MM.1S (cell line): ENCODE data around the gene CPNE1.

ENCODE experiments used
- DNase-seq: peaks from one replicate; pipeline ENCODE4 v3.0.0-alpha.2; 2015
- H2AFZ ChIP-seq: fragments of 300-600 bp; sonication (generic); 2 replicates; pipeline ENCODE4 v1.6.0; 2016; ENCODE audit warnings: antibody characterized with exemption, low read length
- H3F3A ChIP-seq: fragments of 300-600 bp; sonication (generic); 2 replicates; pipeline ENCODE4 v1.6.1; 2016; ENCODE audit warnings: mild to moderate bottlenecking, antibody characterized with exemption, low read length, moderate library complexity, mixed read lengths; ENCODE audit not compliant: insufficient read depth
- H3K27ac ChIP-seq: fragments of 300-600 bp; sonication (generic); 2 replicates; pipeline ENCODE4 v1.5.1; 2016; ENCODE audit warnings: mild to moderate bottlenecking, low read length
- H3K27me3 ChIP-seq: fragments of 300-600 bp; sonication (generic); replicated peaks from 2 replicates; pipeline ENCODE4 v1.6.0; 2016; ENCODE audit warnings: low read length; ENCODE audit not compliant: insufficient read depth
- H3K36me3 ChIP-seq: fragments of 300-600 bp; sonication (generic); replicated peaks from 2 replicates; pipeline ENCODE4 v1.6.1; 2016; ENCODE audit warnings: mild to moderate bottlenecking, low read length, mixed read lengths; ENCODE audit not compliant: insufficient read depth
- H3K4me1 ChIP-seq: fragments of 300-600 bp; sonication (generic); 2 replicates; pipeline ENCODE4 v1.6.1; 2016; ENCODE audit warnings: low read length, mixed read lengths
- H3K4me2 ChIP-seq: fragments of 300-600 bp; sonication (generic); 2 replicates; pipeline ENCODE4 v1.6.0; 2016; ENCODE audit warnings: low read depth, low read length
- H3K4me3 ChIP-seq: fragments of 300-600 bp; sonication (generic); 2 replicates; pipeline ENCODE4 v1.5.1; 2016; ENCODE audit warnings: low read length, mixed read lengths
- H3K79me2 ChIP-seq: fragments of 300-600 bp; sonication (generic); 2 replicates; pipeline ENCODE4 v1.6.1; 2016; ENCODE audit warnings: mixed run types, low read length, mixed read lengths
- H3K9ac ChIP-seq: fragments of 300-600 bp; sonication (generic); 2 replicates; pipeline ENCODE4 v1.6.1; 2016; ENCODE audit warnings: low read length, mixed read lengths
- H3K9me2 ChIP-seq: fragments of 300-600 bp; sonication (generic); replicated peaks from 2 replicates; pipeline ENCODE4 v1.6.1; 2016; ENCODE audit warnings: mild to moderate bottlenecking, low read length, mixed read lengths; ENCODE audit not compliant: insufficient read depth
- H3K9me3 ChIP-seq: fragments of 300-600 bp; sonication (generic); replicated peaks from 2 replicates; pipeline ENCODE4 v1.6.1; 2016; ENCODE audit warnings: mild to moderate bottlenecking, low read length, mixed read lengths; ENCODE audit not compliant: insufficient read depth
- H4K20me1 ChIP-seq: fragments of 300-600 bp; sonication (generic); 2 replicates; pipeline ENCODE4 v1.6.1; 2016; ENCODE audit warnings: mild to moderate bottlenecking, low read length, moderate library complexity, mixed read lengths; ENCODE audit not compliant: insufficient read depth
- EZH2 ChIP-seq: fragments of 300-600 bp; sonication (generic); optimal IDR thresholded peaks from 2 replicates; pipeline ENCODE3; 2017; ENCODE audit warnings: low read depth, mild to moderate bottlenecking, antibody characterized with exemption, low read length, mixed read lengths
- EZH2phosphoT487 ChIP-seq: fragments of 300-600 bp; sonication (generic); IDR thresholded peaks from 2 replicates; pipeline ENCODE4 v1.6.1; 2018; ENCODE audit warnings: antibody characterized with exemption, low read length
- TF ChIP-seq, protein P1 (sequence below): fragments of 300-600 bp; sonication (generic); IDR thresholded peaks from 2 replicates; pipeline ENCODE4 v1.5.1; 2016; ENCODE audit warnings: antibody characterized with exemption, low read length, mixed read lengths

The CPNE1 gene

DNA sequence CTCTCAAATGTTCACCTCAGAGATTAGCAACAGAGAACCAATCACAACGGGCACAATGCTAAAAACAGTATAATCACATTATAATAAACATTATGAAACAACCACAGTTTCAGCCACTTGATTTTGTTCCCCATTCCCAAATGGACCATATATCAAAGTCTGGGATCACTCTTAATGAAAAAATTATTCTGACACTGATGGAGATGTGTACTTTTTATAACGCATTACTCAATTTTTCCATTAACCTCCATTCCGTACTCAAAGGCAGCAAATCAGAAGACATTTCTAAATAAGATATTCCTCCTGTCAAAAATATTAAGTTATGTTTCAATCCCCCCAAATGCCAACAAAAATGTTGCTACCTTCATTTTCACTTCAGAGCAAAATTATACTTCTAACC, 2.8 kb downstream of the CPNE1 start:
- Histone ChIP-seq H3K27me3 (no peaks in the 10 kb centered on the region), H3K4me3 (peak overlapping the region; percentile 92; the same call in 1 of the 2 replicates), H2AFZ (no peak overlapping the region), H3K9ac (peak overlapping the region; percentile 1; the same call in 1 of the 2 replicates), H3K79me2 (peaks cover 78% of the 10 kb centered on the region), H3K36me3 (0 out of 2 replicates have a peak, but pooled peaks cover 4% of the 10 kb centered on the region), H3F3A (peaks cover 27% of the 10 kb centered on the region), H3K9me2 (no peaks in the 10 kb centered on the region), H3K27ac (peak overlapping the region; percentile 1; the same call in 1 of the 2 replicates), H3K4me1 (peaks cover 31% of the 10 kb centered on the region), H3K4me2 (peak overlapping the region; percentile 82), H3K9me3 (no peaks in the 10 kb centered on the region), H4K20me1 (peaks cover 63% of the 10 kb centered on the region)
- no peak for DNase-seq
- no peak for TF ChIP-seq EZH2
- TF ChIP-seq, protein P1, sequence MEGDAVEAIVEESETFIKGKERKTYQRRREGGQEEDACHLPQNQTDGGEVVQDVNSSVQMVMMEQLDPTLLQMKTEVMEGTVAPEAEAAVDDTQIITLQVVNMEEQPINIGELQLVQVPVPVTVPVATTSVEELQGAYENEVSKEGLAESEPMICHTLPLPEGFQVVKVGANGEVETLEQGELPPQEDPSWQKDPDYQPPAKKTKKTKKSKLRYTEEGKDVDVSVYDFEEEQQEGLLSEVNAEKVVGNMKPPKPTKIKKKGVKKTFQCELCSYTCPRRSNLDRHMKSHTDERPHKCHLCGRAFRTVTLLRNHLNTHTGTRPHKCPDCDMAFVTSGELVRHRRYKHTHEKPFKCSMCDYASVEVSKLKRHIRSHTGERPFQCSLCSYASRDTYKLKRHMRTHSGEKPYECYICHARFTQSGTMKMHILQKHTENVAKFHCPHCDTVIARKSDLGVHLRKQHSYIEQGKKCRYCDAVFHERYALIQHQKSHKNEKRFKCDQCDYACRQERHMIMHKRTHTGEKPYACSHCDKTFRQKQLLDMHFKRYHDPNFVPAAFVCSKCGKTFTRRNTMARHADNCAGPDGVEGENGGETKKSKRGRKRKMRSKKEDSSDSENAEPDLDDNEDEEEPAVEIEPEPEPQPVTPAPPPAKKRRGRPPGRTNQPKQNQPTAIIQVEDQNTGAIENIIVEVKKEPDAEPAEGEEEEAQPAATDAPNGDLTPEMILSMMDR = no peak
- no peak for TF ChIP-seq EZH2phosphoT487

DNA sequence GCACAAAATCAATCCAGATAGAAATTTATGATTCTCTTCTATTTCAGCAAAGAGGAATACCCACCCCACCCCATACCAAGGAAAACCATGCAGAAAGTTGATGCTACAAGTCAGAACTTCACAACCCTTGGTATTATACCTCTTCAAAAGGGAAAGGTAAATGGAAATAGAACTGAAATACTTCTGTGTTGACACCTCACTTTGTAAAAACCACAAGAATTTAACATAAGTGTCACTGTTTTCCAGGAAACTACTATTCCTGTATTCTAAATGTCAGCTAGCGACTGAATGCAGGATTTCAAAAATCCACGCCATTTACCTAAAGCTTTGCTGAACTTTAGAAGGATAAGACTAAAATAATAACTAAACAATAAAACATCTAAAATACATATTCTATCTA, 3.6 kb downstream of the CPNE1 start:
- peak overlapping the region; percentile 1; the same call in 1 of the 2 replicates for H3K27ac ChIP-seq
- peak; percentile 22 for DNase-seq
- H3K4me3 ChIP-seq = peak overlapping the region; percentile 92; the same call in 1 of the 2 replicates
- peaks cover 27% of the 10 kb centered on the region for H3F3A ChIP-seq
- H3K36me3 ChIP-seq = 0 out of 2 replicates have a peak, but pooled peaks cover 4% of the 10 kb centered on the region
- H3K79me2 ChIP-seq = peaks cover 86% of the 10 kb centered on the region
- TF ChIP-seq EZH2 = no peak
- TF ChIP-seq EZH2phosphoT487 = no peak
- TF ChIP-seq, protein P1 = no peak
- H3K4me2 ChIP-seq = peak overlapping the region; percentile 82
- H3K9ac ChIP-seq = no peak overlapping the region; the same call in 1 of the 2 replicates
- H4K20me1 ChIP-seq = peaks cover 71% of the 10 kb centered on the region
- H3K4me1 ChIP-seq = peaks cover 31% of the 10 kb centered on the region
- H3K27me3 ChIP-seq = no peaks in the 10 kb centered on the region
- no peaks in the 10 kb centered on the region for H3K9me3 ChIP-seq
- no peak overlapping the region for H2AFZ ChIP-seq
- no peaks in the 10 kb centered on the region for H3K9me2 ChIP-seq

DNA sequence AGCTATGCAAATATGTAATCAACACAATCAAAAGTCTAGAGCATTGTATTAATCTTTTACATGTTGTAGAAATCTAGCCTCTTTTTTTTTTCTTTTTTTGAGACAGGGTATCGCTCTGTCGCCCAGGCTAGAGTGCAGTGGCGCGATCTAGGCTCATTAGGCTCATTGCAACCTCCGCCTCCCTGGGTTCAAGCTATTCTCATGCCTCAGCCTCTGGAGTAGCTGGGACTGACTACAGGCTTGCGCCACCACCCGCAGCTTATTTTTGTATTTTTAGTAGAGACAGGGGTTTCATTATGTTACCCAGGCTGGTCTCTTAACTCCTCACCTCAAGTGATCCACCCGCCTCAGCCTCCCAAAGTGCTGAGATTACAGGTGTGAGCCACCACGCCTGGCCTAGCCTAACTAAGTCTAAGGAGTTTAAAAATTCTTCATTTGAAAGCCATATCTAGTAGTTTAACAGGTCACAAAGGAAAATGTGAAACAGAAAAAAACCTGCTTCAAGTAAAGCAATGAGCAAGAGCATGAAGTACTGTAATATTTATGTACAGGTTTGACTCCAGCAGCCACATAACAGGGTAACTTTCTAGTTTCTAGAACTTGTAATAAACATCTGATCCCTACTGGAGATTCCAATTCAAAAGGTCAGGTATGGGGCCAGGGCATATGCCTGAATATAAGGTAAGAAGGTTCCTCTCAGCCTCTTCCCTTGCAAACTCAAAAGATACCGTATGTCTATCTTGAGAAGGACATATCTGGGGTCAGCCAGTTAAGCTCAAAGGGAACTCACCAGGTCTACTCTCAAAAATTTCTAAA, 4.4 kb downstream of the CPNE1 start:
- peaks cover 5% of the 10 kb centered on the region for H3K36me3 ChIP-seq
- H3K4me3 ChIP-seq = no peak overlapping the region
- H3K9ac ChIP-seq = no peak overlapping the region

More for the DNA sequence above, 4.4 kb downstream of the CPNE1 start:
- H3K9me2 ChIP-seq = no peaks in the 10 kb centered on the region
- no peak for DNase-seq
- TF ChIP-seq EZH2 (no peak), EZH2phosphoT487 (no peak)
- TF ChIP-seq, protein P1 = no peak
- no peaks in the 10 kb centered on the region for H3K27me3 ChIP-seq
- H3K27ac ChIP-seq = no peak overlapping the region
- H3F3A ChIP-seq = peaks cover 27% of the 10 kb centered on the region
- no peaks in the 10 kb centered on the region for H3K9me3 ChIP-seq
- peaks cover 31% of the 10 kb centered on the region for H3K4me1 ChIP-seq
- H3K79me2 ChIP-seq = peaks cover 94% of the 10 kb centered on the region
- H4K20me1 ChIP-seq = peaks cover 78% of the 10 kb centered on the region
- H3K4me2 ChIP-seq = peak overlapping the region; percentile 82
- H2AFZ ChIP-seq = no peak overlapping the region
